Loucy (cell line): Measurements from ENCODE around the gene NCKIPSD.

Experiments used
- H2AFZ ChIP-seq: fragments of 200-600 bp; sonication (generic); 2 replicates; pipeline ENCODE4 v1.6.0; 2016; ENCODE audit warnings: antibody characterized with exemption, mild to moderate bottlenecking, low read length, moderate library complexity
- H3F3A ChIP-seq: fragments of 200-600 bp; 2 replicates; pipeline ENCODE4 v1.6.0; 2016; ENCODE audit warnings: antibody characterized with exemption, low read depth, mild to moderate bottlenecking
- H3K27me3 ChIP-seq: fragments of 200-600 bp; sonication (generic); 2 replicates; pipeline ENCODE4 v1.6.1; 2014; ENCODE audit warnings: low read length, mild to moderate bottlenecking; ENCODE audit not compliant: insufficient read depth, poor library complexity, severe bottlenecking
- H3K36me3 ChIP-seq: fragments of 200-600 bp; sonication (generic); 2 replicates; pipeline ENCODE4 v1.6.1; 2016; ENCODE audit warnings: low read length; ENCODE audit not compliant: insufficient read depth
- H3K4me1 ChIP-seq: fragments of 200-600 bp; sonication (generic); 2 replicates; pipeline ENCODE4 v1.5.1; 2014; ENCODE audit warnings: low read length, mild to moderate bottlenecking; ENCODE audit not compliant: insufficient read depth, poor library complexity, severe bottlenecking
- H3K4me2 ChIP-seq: fragments of 200-600 bp; sonication (generic); 2 replicates; pipeline ENCODE4 v1.6.0; 2014; ENCODE audit warnings: antibody characterized with exemption, low read length, low read depth, mild to moderate bottlenecking; ENCODE audit not compliant: poor library complexity, severe bottlenecking
- H3K4me3 ChIP-seq: fragments of 200-600 bp; sonication (generic); 2 replicates; pipeline ENCODE4 v1.5.1; 2014; ENCODE audit warnings: low read length, mild to moderate bottlenecking, mixed read lengths; ENCODE audit not compliant: poor library complexity, severe bottlenecking
- H3K79me2 ChIP-seq: fragments of 200-600 bp; sonication (generic); 2 replicates; pipeline ENCODE4 v1.6.1; 2014; ENCODE audit warnings: low read length; ENCODE audit not compliant: insufficient read depth
- H3K9ac ChIP-seq: fragments of 200-600 bp; sonication (generic); 2 replicates; pipeline ENCODE4 v1.6.0; 2014; ENCODE audit warnings: mild to moderate bottlenecking, low read depth, low read length, moderate library complexity; ENCODE audit not compliant: poor library complexity, severe bottlenecking
- H3K9me2 ChIP-seq: fragments of 200-600 bp; sonication (generic); replicated peaks from 2 replicates; pipeline ENCODE4 v1.6.1; 2016; ENCODE audit warnings: low read depth, low read length, mixed read lengths
- H3K9me3 ChIP-seq: fragments of 200-600 bp; sonication (generic); 2 replicates; pipeline ENCODE4 v1.6.1; 2014; ENCODE audit warnings: mild to moderate bottlenecking, antibody characterized with exemption, low read length, low read depth; ENCODE audit not compliant: insufficient read depth
- H4K20me1 ChIP-seq: fragments of 200-600 bp; sonication (generic); 2 replicates; pipeline ENCODE4 v1.6.0; 2014; ENCODE audit warnings: antibody characterized with exemption, low read length, mild to moderate bottlenecking; ENCODE audit not compliant: insufficient read depth, poor library complexity, severe bottlenecking
- EZH2phosphoT487 ChIP-seq: fragments of 200-600 bp; IDR thresholded peaks from 2 replicates; pipeline ENCODE4 v1.6.1; 2018; ENCODE audit warnings: antibody characterized with exemption, mild to moderate bottlenecking, moderate library complexity, borderline replicate concordance
- TF ChIP-seq, protein P1 (sequence below): fragments of 200-600 bp; sonication (generic); conservative IDR thresholded peaks from 2 replicates; pipeline ENCODE4 v1.5.1; 2014; ENCODE audit warnings: mild to moderate bottlenecking, antibody characterized with exemption, low read length

NCKIPSD gene

GRCh38 chr3:48629894-48630293 lies 55.8 kb downstream of the NCKIPSD start:
- Histone ChIP-seq H3K4me1 (peaks cover 18% of the 10 kb centered on the region), H3K9me3 (no peaks in the 10 kb centered on the region), H2AFZ (no peak overlapping the region), H4K20me1 (peaks cover 18% of the 10 kb centered on the region), H3F3A (no peaks in the 10 kb centered on the region), H3K4me3 (no peak overlapping the region), H3K36me3 (peaks cover 47% of the 10 kb centered on the region; the same call in 1 of the 2 replicates), H3K4me2 (no peak overlapping the region), H3K27me3 (no peaks in the 10 kb centered on the region), H3K9me2 (no peaks in the 10 kb centered on the region), H3K79me2 (peaks cover 31% of the 10 kb centered on the region), H3K9ac (no peak overlapping the region)
- no peak for TF ChIP-seq EZH2phosphoT487
- TF ChIP-seq, protein P1, sequence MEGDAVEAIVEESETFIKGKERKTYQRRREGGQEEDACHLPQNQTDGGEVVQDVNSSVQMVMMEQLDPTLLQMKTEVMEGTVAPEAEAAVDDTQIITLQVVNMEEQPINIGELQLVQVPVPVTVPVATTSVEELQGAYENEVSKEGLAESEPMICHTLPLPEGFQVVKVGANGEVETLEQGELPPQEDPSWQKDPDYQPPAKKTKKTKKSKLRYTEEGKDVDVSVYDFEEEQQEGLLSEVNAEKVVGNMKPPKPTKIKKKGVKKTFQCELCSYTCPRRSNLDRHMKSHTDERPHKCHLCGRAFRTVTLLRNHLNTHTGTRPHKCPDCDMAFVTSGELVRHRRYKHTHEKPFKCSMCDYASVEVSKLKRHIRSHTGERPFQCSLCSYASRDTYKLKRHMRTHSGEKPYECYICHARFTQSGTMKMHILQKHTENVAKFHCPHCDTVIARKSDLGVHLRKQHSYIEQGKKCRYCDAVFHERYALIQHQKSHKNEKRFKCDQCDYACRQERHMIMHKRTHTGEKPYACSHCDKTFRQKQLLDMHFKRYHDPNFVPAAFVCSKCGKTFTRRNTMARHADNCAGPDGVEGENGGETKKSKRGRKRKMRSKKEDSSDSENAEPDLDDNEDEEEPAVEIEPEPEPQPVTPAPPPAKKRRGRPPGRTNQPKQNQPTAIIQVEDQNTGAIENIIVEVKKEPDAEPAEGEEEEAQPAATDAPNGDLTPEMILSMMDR = no peak

DNA sequence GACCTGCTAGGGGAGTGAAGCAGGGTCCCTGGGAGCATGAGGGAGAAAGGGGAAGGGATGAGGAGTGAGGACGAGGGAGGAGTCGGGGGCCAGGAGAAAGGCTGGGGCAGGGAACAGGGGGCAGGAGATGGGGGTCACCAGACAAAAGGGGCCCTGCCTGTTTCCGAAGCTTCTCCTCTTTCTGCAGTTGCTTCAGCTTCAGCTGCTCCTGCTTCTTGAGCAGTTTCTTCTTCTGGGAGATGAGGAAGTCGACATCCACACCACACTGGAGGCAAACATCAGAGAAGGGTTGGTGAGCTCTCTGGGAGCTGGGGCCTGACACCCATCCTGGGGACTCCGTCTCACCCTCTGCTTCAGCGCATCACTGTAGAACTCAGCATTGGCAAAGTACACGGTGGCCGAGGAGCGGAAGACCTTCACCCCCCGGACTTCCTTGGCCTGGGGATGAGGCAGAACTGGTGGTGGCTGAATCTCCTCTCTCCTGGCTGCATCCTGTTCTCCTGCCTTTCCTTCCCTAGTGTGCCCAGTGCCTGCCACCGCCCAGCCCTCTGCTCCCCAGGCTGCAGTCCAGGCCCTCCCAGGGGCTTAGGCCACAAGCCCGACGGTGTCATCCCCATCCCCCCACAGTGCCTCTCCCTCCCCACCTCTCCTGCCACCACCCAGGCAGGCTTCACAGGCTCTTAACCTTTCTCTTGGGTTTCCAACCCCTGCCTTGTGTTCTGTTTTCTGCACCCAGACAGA lies 57.3 kb downstream of the NCKIPSD start:
- TF ChIP-seq, protein P1 = no peak
- no peak for TF ChIP-seq EZH2phosphoT487
- peaks cover 19% of the 10 kb centered on the region for H3K4me1 ChIP-seq
- no peaks in the 10 kb centered on the region for H3K9me3 ChIP-seq
- no peak overlapping the region for H3K4me3 ChIP-seq
- no peaks in the 10 kb centered on the region for H3K9me2 ChIP-seq
- no peaks in the 10 kb centered on the region for H3F3A ChIP-seq
- H3K36me3 ChIP-seq = peaks cover 47% of the 10 kb centered on the region; the same call in 1 of the 2 replicates
- no peak overlapping the region for H3K4me2 ChIP-seq
- peaks cover 17% of the 10 kb centered on the region; the same call in 1 of the 2 replicates for H3K79me2 ChIP-seq
- H2AFZ ChIP-seq = no peak overlapping the region
- H3K27me3 ChIP-seq = no peaks in the 10 kb centered on the region
- H3K9ac ChIP-seq = no peak overlapping the region
- peaks cover 4% of the 10 kb centered on the region for H4K20me1 ChIP-seq

- H4K20me1 ChIP-seq = no peaks in the 10 kb centered on the region
- no peaks in the 10 kb centered on the region for H3K9me2 ChIP-seq
- H3K27me3 ChIP-seq = no peaks in the 10 kb centered on the region
- TF ChIP-seq, protein P1 = no peak
- TF ChIP-seq EZH2phosphoT487 = no peak
- no peaks in the 10 kb centered on the region for H3F3A ChIP-seq
- no peak overlapping the region for H3K4me2 ChIP-seq
- no peaks in the 10 kb centered on the region for H3K9me3 ChIP-seq
- H3K9ac ChIP-seq = no peak overlapping the region
- H3K4me1 ChIP-seq = peaks cover 19% of the 10 kb centered on the region
- peaks cover 43% of the 10 kb centered on the region; the same call in 1 of the 2 replicates for H3K36me3 ChIP-seq
- no peak overlapping the region for H2AFZ ChIP-seq
- no peaks in the 10 kb centered on the region for H3K79me2 ChIP-seq
- no peak overlapping the region for H3K4me3 ChIP-seq
These were observed 60.1 kb downstream of the NCKIPSD start for GRCh38 chr3:48625600-48625999.
